GM12872 (cell line): ENCODE results near the gene HDAC4.

ENCODE experiments used
- TF ChIP-seq, protein P1 (sequence below): IDR thresholded peaks from 3 replicates; pipeline ENCODE4 v1.5.1; 2011; ENCODE audit warnings: low read depth, mild to moderate bottlenecking, low read length, moderate library complexity; ENCODE audit not compliant: insufficient read depth

The HDAC4 gene

DNA sequence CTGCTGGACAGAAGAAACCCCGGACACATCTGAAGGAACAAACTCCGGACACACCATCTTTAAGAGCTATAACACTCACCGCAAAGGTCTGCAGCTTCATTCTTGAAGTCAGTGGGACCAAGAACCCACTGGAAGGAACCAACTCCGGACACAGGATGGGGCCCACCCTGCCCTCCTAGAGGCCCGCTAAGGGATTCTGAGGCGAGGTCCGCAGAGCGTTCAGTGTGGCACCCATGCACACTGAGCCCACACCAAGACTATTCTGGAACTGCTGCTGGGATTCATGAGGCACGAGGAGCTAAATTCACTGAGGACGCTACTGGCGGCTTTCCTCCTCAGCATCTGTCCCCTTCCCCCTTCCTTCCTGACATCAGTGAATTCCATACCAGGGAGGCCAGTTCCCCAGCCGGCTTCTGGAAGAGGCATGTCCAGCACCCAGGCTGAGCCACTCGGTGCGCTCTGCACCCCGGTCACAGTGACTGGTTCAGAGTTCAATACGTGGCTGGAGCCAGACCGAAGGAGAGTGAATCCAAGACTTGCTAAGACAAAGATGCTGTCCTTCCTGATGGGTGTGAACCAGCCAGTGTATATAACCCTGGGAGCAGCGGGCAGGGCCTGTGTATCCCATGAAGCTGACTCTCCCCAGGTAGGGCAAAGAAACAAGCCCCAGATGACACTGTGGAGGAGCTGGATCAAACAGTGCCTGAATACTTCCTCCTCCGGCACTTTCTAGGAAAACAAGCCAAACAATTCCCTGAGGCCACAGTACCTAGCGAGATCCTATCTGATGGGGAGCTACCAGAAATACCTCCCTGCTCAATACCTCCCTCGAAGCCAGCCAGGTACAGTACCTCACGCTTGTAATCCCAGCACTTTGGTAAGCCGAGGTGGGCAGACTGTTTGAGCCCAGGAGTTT lies 11.1 kb downstream of the HDAC4 start:
- TF ChIP-seq, protein P1, sequence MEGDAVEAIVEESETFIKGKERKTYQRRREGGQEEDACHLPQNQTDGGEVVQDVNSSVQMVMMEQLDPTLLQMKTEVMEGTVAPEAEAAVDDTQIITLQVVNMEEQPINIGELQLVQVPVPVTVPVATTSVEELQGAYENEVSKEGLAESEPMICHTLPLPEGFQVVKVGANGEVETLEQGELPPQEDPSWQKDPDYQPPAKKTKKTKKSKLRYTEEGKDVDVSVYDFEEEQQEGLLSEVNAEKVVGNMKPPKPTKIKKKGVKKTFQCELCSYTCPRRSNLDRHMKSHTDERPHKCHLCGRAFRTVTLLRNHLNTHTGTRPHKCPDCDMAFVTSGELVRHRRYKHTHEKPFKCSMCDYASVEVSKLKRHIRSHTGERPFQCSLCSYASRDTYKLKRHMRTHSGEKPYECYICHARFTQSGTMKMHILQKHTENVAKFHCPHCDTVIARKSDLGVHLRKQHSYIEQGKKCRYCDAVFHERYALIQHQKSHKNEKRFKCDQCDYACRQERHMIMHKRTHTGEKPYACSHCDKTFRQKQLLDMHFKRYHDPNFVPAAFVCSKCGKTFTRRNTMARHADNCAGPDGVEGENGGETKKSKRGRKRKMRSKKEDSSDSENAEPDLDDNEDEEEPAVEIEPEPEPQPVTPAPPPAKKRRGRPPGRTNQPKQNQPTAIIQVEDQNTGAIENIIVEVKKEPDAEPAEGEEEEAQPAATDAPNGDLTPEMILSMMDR, result no peak

- TF ChIP-seq, protein P1, result no peak
These were observed 12.3 kb downstream of the HDAC4 start for GRCh38 chr2:239388236-239389151.

DNA sequence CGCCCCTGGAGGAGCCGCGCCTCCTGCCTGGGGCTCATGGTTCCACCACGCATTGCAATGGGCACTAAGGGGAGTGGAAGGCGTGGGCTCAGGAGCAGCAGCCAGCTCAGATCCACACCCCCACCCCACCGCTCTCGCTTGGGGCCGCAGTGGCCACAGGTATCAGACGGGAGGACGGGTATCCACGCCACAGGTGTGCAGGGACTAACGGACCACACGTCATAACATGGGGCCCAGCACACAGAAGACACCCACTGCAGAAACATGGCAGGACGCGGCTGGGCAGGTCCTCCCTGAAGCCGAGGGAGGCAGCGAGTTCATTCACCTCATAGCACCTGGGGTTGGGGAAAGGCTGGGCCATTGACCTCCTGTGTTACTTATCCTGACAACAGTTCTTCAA lies 13.0 kb downstream of the HDAC4 start:
- TF ChIP-seq, protein P1, result no peak

- TF ChIP-seq, protein P1, result no peak
These were observed 13.9 kb downstream of the HDAC4 start for GRCh38 chr2:239386872-239387445.

DNA sequence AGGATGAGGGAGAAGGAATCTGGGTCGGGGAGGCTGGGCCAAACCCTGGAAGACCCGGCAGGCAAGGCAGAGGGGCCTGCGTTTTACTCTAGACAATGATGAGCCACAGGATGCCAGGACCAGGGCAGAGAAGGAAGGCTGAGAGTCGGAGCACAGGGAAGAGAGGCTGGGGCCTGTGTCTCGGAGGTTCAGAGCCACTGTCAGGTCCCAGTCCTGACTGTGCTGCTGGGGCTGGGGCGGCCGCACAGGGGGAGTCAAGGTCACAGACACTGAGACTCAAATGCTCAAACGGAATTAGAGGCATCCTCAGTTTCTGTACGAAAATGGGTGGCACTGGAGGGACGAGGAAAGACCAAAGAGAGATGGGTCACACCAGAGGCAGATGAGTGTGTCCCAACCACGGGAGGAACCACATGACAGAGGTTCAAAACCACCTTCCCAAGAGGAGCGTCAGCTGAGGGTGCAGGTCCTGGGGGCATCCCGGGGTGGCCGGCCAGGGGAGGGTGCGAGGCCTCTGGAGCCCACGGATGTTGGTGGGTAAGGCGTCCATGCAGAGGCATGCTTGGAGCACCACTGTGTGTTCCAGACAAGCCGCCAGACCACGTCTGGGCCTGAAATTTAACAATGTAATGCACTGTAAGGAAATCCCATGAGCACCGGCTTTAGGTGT lies 14.7 kb downstream of the HDAC4 start:
- TF ChIP-seq, protein P1, result no peak

GRCh38 chr2:239385096-239386000 lies 15.5 kb downstream of the HDAC4 start:
- TF ChIP-seq, protein P1, result no peak
